H1 (cell line): Measurements from ENCODE around the gene CRTC1. TPM values are rescaled to one million over a fixed set of nuclear protein-coding genes. Genes with fewer than 3 reads are reported as not detected.
A peak's percentile ranks its signal among the peaks of the same experiment; 100 is the strongest.

Experiments used
- CTCF ChIA-PET: fragments of 300-600 bp; sonication (Branson Sonifier 250); formaldehyde crosslinking; loops from one replicate; lab custom pipeline; 2021; ENCODE audit not compliant: partially characterized antibody; lab: Charles Lee
- POLR2A ChIA-PET: fragments of 300-600 bp; sonication (Branson Sonifier 250); formaldehyde crosslinking; loops from one replicate; lab custom pipeline; 2021; ENCODE audit warnings: inconsistent platforms; ENCODE audit not compliant: partially characterized antibody; lab: Charles Lee
- DNase-seq, 2 experiments: peaks; one replicate each; pipeline versions ENCODE4 v3.0.0 to v3.0.0-alpha.2; 2010 to 2022; ENCODE audit warnings: low spot score in 2 of 2, low read depth in 1 of 2, mixed read lengths in 1 of 2
- FAIRE-seq: peaks from 2 replicates; lab custom pipeline; 2011; peaks lifted over from hg19 to GRCh38; lab: Jason Lieb, UNC
- H2AFZ ChIP-seq: 2 replicates; pipeline ENCODE4 v1.8.1; 2012; ENCODE audit warnings: low read length, inconsistent platforms
- H2AK5ac ChIP-seq: 2 replicates; pipeline ENCODE4 v1.6.1; 2013; ENCODE audit warnings: low read depth, low read length
- H2BK120ac ChIP-seq: replicated peaks from 2 replicates; pipeline ENCODE3; 2013; ENCODE audit warnings: low read depth, low read length, inconsistent platforms
- H2BK12ac ChIP-seq: 2 replicates; pipeline ENCODE4 v1.6.1; 2013; ENCODE audit warnings: low read depth, low read length
- H2BK15ac ChIP-seq: 2 replicates; pipeline ENCODE4 v1.6.1; 2013; ENCODE audit warnings: low read length
- H2BK20ac ChIP-seq: 2 replicates; pipeline ENCODE4 v1.6.1; 2013; ENCODE audit warnings: low read length
- H2BK5ac ChIP-seq: 2 replicates; pipeline ENCODE4 v1.6.1; 2013; ENCODE audit warnings: low read depth, low read length
- H3K14ac ChIP-seq: 2 replicates; pipeline ENCODE4 v1.6.1; 2013; ENCODE audit warnings: inconsistent platforms; ENCODE audit not compliant: insufficient read length
- H3K18ac ChIP-seq: 2 replicates; pipeline ENCODE4 v1.6.1; 2013; ENCODE audit warnings: low read length; ENCODE audit errors: extremely low read depth
- H3K23ac ChIP-seq: 2 replicates; pipeline ENCODE4 v1.6.1; 2013; ENCODE audit warnings: inconsistent platforms; ENCODE audit not compliant: insufficient read length
- H3K23me2 ChIP-seq: 2 replicates; pipeline ENCODE4 v1.6.1; 2013; ENCODE audit warnings: low read depth, low read length
- H3K27ac ChIP-seq: 2 replicates; pipeline ENCODE4 v1.6.1; 2011; ENCODE audit warnings: low read depth, low read length, inconsistent platforms
- H3K27me3 ChIP-seq, 4 experiments: replicated peaks in 1 of 4; 1 replicate in 1 of 4; 2 replicates in 3 of 4; pipeline versions ENCODE4 v1.6.1 to v1.8.1; 2011 to 2013; ENCODE audit warnings: low read length in 3 of 4, mild to moderate bottlenecking in 3 of 4, inconsistent platforms in 2 of 4, mixed read lengths in 2 of 4, moderate library complexity in 1 of 4; ENCODE audit not compliant: control insufficient read depth in 3 of 4, insufficient read depth in 3 of 4; ENCODE audit errors: extremely low read depth in 1 of 4
- H3K36me3 ChIP-seq, 4 experiments: 2 replicates each; pipeline versions ENCODE4 v1.6.1 to v1.8.1; 2011 to 2013; ENCODE audit warnings: mild to moderate bottlenecking in 4 of 4, low read length in 3 of 4, moderate library complexity in 2 of 4, control low read depth in 1 of 4, inconsistent platforms in 1 of 4; ENCODE audit not compliant: insufficient read depth in 4 of 4, control insufficient read depth in 2 of 4
- H3K4ac ChIP-seq: replicated peaks from 2 replicates; pipeline ENCODE3; 2013; ENCODE audit warnings: low read length, low read depth, mixed read lengths, inconsistent platforms; ENCODE audit not compliant: insufficient read length
- H3K4me1 ChIP-seq, 4 experiments: replicated peaks in 1 of 4; 1 replicate in 1 of 4; 2 replicates in 3 of 4; pipeline versions ENCODE4 v1.6.1 to v1.8.1; 2011 to 2013; ENCODE audit warnings: low read length in 3 of 4, inconsistent platforms in 2 of 4, mixed read lengths in 1 of 4; ENCODE audit not compliant: insufficient read depth in 4 of 4, control insufficient read depth in 3 of 4
- H3K4me2 ChIP-seq, 2 experiments: 2 replicates each; pipeline versions ENCODE4 v1.6.1 to v1.8.1; 2011 to 2013; ENCODE audit warnings: low read depth in 2 of 2, low read length in 2 of 2, control low read depth in 1 of 2, inconsistent platforms in 1 of 2, mild to moderate bottlenecking in 1 of 2; ENCODE audit not compliant: insufficient read depth in 1 of 2
- H3K4me3 ChIP-seq, 4 experiments: fragments of 200-600, 300-600 bp in 1 of 4; sonication (generic), shearing (Covaris generic), sonication (Bioruptor Twin) in 1 of 4; 2 replicates each; pipeline versions ENCODE4 v1.5.1 to v1.8.1; 2011 to 2016; ENCODE audit warnings: low read length in 4 of 4, low read depth in 3 of 4, control low read depth in 2 of 4, inconsistent platforms in 2 of 4, mild to moderate bottlenecking in 2 of 4, mixed read lengths in 1 of 4, moderate library complexity in 1 of 4; ENCODE audit not compliant: insufficient read depth in 2 of 4; ENCODE audit errors: extremely low read depth in 1 of 4
- H3K56ac ChIP-seq: replicated peaks from 2 replicates; pipeline ENCODE3; 2013; ENCODE audit warnings: low read depth, mild to moderate bottlenecking, mixed read lengths, low read length, inconsistent platforms; ENCODE audit not compliant: insufficient read length
- H3K79me1 ChIP-seq: 2 replicates; pipeline ENCODE4 v1.6.1; 2013; ENCODE audit warnings: low read depth, low read length, control low read depth
- H3K79me2 ChIP-seq, 2 experiments: 2 replicates each; pipeline versions ENCODE4 v1.6.1 to v1.8.1; 2012 to 2013; ENCODE audit warnings: low read length in 2 of 2, mild to moderate bottlenecking in 2 of 2, inconsistent platforms in 1 of 2; ENCODE audit not compliant: insufficient read depth in 2 of 2, control insufficient read depth in 1 of 2
- H3K9ac ChIP-seq, 4 experiments: replicated peaks in 1 of 4; 1 replicate in 1 of 4; 2 replicates in 3 of 4; pipeline versions ENCODE4 v1.6.1 to v1.8.1; 2011 to 2013; ENCODE audit warnings: low read depth in 3 of 4, low read length in 3 of 4, control low read depth in 2 of 4, mild to moderate bottlenecking in 2 of 4, moderate library complexity in 2 of 4, inconsistent platforms in 1 of 4; ENCODE audit errors: extremely low read depth in 1 of 4
- H3K9me3 ChIP-seq, 2 experiments: 2 replicates each; pipeline versions ENCODE4 v1.6.1 to v1.8.1; 2012 to 2013; ENCODE audit warnings: mild to moderate bottlenecking in 2 of 2, moderate library complexity in 2 of 2, control low read depth in 1 of 2, inconsistent platforms in 1 of 2, low read depth in 1 of 2, low read length in 1 of 2, mixed read lengths in 1 of 2; ENCODE audit not compliant: insufficient read depth in 2 of 2
- H4K20me1 ChIP-seq, 2 experiments: replicated peaks in 1 of 2; 2 replicates each; pipeline versions ENCODE3 to v1.8.1; 2011 to 2013; ENCODE audit warnings: inconsistent platforms in 2 of 2, low read length in 2 of 2, mild to moderate bottlenecking in 1 of 2; ENCODE audit not compliant: insufficient read depth in 2 of 2, control insufficient read depth in 1 of 2
- H4K5ac ChIP-seq: 2 replicates; pipeline ENCODE4 v1.6.1; 2013; ENCODE audit warnings: low read length, low read depth, mixed read lengths, inconsistent platforms; ENCODE audit not compliant: insufficient read length
- H4K8ac ChIP-seq: 2 replicates; pipeline ENCODE4 v1.8.0; 2013; ENCODE audit warnings: mild to moderate bottlenecking, moderate library complexity, low read length, inconsistent platforms; ENCODE audit not compliant: insufficient read depth; ENCODE audit errors: extremely low read depth
- H4K91ac ChIP-seq: replicated peaks from 2 replicates; pipeline ENCODE3; 2013; ENCODE audit warnings: low read length, mixed read lengths, inconsistent platforms; ENCODE audit not compliant: insufficient read length
- BRCA1 ChIP-seq: IDR thresholded peaks from 2 replicates; pipeline ENCODE4 v1.6.1; 2012; ENCODE audit warnings: low read depth, low read length, improper control_type of control experiment
- CEBPB ChIP-seq: IDR thresholded peaks from 2 replicates; pipeline ENCODE4 v1.6.1; 2012; ENCODE audit warnings: low read depth, low read length
- CHD1 ChIP-seq: IDR thresholded peaks from 2 replicates; pipeline ENCODE4 v1.6.1; 2012; ENCODE audit warnings: low read depth, low read length, improper control_type of control experiment
- CHD2 ChIP-seq: IDR thresholded peaks from 2 replicates; pipeline ENCODE4 v1.6.1; 2012; ENCODE audit warnings: low read length, improper control_type of control experiment
- HDAC2 ChIP-seq, 2 experiments: fragments of 300-600 bp in 1 of 2; sonication (generic) in 1 of 2; IDR thresholded peaks; 2 replicates each; pipeline ENCODE4 v1.6.1; 2011 to 2012; ENCODE audit warnings: low read depth in 2 of 2, low read length in 2 of 2, mild to moderate bottlenecking in 2 of 2, moderate library complexity in 2 of 2, borderline replicate concordance in 1 of 2, inconsistent platforms in 1 of 2
- HDAC6 ChIP-seq: IDR thresholded peaks from one replicate; pipeline ENCODE4 v1.7.1; 2012; ENCODE audit warnings: low read depth, mild to moderate bottlenecking, inconsistent platforms, low read length, moderate library complexity
- JUND ChIP-seq: IDR thresholded peaks from 2 replicates; pipeline ENCODE4 v1.6.1; 2011; ENCODE audit warnings: mild to moderate bottlenecking, improper control_type of control experiment, low read length
- POLR2AphosphoS5 ChIP-seq: IDR thresholded peaks from 2 replicates; pipeline ENCODE4 v1.6.1; 2011; ENCODE audit warnings: low read depth, low read length
- RFX5 ChIP-seq: IDR thresholded peaks from 2 replicates; pipeline ENCODE4 v1.6.1; 2011; ENCODE audit warnings: low read depth, low read length, improper control_type of control experiment, borderline replicate concordance
- SP1 ChIP-seq: IDR thresholded peaks from 2 replicates; pipeline ENCODE4 v1.6.1; 2011; ENCODE audit warnings: low read depth, low read length
- TBP ChIP-seq: IDR thresholded peaks from 2 replicates; pipeline ENCODE4 v1.6.1; 2011; ENCODE audit warnings: low read depth, low read length, improper control_type of control experiment
- TCF12 ChIP-seq: IDR thresholded peaks from 2 replicates; pipeline ENCODE4 v1.6.1; 2011; ENCODE audit warnings: low read depth, mild to moderate bottlenecking, low read length
- WGBS, 2 experiments: shearing (Covaris generic) in 1 of 2; methylation state at CpG; one replicate each; pipeline versions ENCODE4 v1.1.6 to v1.1.7; 2013 to 2015; ENCODE audit warnings: low lambda C conversion rate in 2 of 2, mixed read lengths in 2 of 2, inconsistent platforms in 1 of 2, low coverage in 1 of 2, missing lambda C conversion rate in 1 of 2; ENCODE audit not compliant: insufficient replicate concordance in 2 of 2, insufficient coverage in 1 of 2, insufficient read length in 1 of 2; ENCODE audit errors: extremely low coverage in 1 of 2, missing lambda C conversion rate in 1 of 2; 5-methylcytosine and 5-hydroxymethylcytosine counted together
- polyA plus RNA-seq, 7 experiments: library from polyadenylated mRNA; depleted of rRNA in 3 of 7; stranded (reverse) in 5 of 7; unstranded in 2 of 7; fragments of >200 nt in 5 of 7; fragments of 200-250 nt in 2 of 7; gene quantifications; 1 replicate in 5 of 7; 2 replicates in 1 of 7; 4 replicates in 1 of 7; pipeline versions ENCODE4 v1.2.1 to v1.2.3, GENCODE V29; 2011 to 2013; ENCODE audit warnings: missing spikeins in 2 of 7, mixed read lengths in 2 of 7
- total RNA-seq: library from RNA; stranded (reverse); fragmentation: NEBNext Ultra II Directional; extraction: Animal tissue kit (Norgen Biotek cat#: 25700); gene quantifications from 2 replicates; pipeline ENCODE4 v1.2.1, GENCODE V29; 2021
- TF ChIP-seq, protein P1 (sequence below): IDR thresholded peaks from 2 replicates; pipeline ENCODE4 v1.6.1; 2011; ENCODE audit warnings: low read length, improper control_type of control experiment

Gene CRTC1
- total and polyA plus RNA-seq, 2 of the 8 experiments (the other 6 are each of a cell fraction or from before 2014, with no cell fraction given), result 2.9 to 8.5 TPM

DNA sequence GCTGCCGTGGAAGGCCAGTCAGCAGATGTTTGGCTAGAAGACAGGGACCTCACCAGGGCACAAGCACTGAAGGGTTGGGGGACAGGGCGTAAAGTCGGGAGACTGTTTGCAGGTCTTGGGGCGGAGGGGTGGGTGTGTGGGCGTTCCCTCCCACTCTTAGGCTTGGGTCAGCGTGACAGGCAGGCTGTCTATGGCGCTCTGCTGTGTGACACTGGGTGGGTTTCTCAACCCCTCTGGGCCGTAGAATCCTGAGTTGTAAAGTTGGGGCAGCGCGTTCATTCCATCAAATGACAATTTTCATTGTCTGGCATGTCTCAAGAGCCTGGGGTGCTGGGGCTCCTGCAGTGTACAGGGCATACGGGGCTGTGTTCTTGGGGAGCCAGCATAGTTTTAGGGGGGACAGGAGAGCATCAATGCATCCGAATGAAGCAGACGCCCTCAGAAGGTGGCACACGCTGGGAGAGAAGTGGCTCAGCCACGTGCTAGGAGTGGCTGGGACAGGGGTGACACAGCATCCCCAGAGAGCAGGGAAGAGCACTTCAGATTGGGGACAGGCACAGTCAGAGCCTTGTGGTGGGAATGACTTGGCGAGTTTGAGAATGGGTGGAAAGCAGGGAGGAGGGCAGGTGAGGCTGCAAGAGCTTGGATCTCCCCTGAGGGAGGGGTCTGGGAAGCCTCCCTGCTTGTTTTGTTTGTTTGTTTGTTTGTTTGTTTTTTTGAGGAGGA lies 4.4 kb downstream of the CRTC1 start:
- Histone ChIP-seq H3K4me2 (no peak overlapping the region), H3K23ac (no peak overlapping the region), H3K9ac (no peak overlapping the region), H4K8ac (no peak overlapping the region), H2BK20ac (no peak overlapping the region), H3K18ac (no peak overlapping the region), H3K56ac (no peak overlapping the region), H2BK15ac (no peak overlapping the region), H3K79me1 (peaks cover 16% of the 10 kb centered on the region), H4K20me1 (peaks cover 2 to 13% of the 10 kb centered on the region in 2 experiments), H3K79me2 (peaks cover 3 to 39% of the 10 kb centered on the region in 2 experiments; a peak in 3 of 4 replicates), H2AFZ (no peak overlapping the region), H2BK120ac (no peak overlapping the region), H3K27me3 (no peaks in the 10 kb centered on the region), H3K4me3 (no peak overlapping the region), H3K9me3 (no peaks in the 10 kb centered on the region), H4K5ac (peak overlapping the region; percentile 15), H3K36me3 (no peaks in the 10 kb centered on the region), H3K4ac (no peak overlapping the region), H3K4me1 (peaks cover 0 to 6% (median 5%) of the 10 kb centered on the region in 4 experiments; a peak in 5 of 7 replicates), H3K27ac (no peak overlapping the region), H3K23me2 (peaks cover 7% of the 10 kb centered on the region; the same call in 1 of the 2 replicates), H2BK5ac (no peak overlapping the region; the same call in 1 of the 2 replicates), H2AK5ac (no peak overlapping the region), H4K91ac (no peak overlapping the region), H3K14ac (no peak overlapping the region), H2BK12ac (no peak overlapping the region)
- WGBS, 2 experiments, result 88% methylated on average over 15 of the region's 16 CpGs; no CpG with 5 or more reads in 1 of the 2 experiments
- POLR2A ChIA-PET, result interaction anchor here (0.7 to 0.8 kb wide), 2 partner anchors 57 to 75 kb away, joined by 3 read pairs; no protein-coding TSS in a partner anchor
- DNase-seq, result no peak
- no peak for FAIRE-seq
- CTCF ChIA-PET, result interaction anchor here (1.0 kb wide), 1 partner anchor 22 kb away, joined by 3 read pairs; no protein-coding TSS in a partner anchor
- TF ChIP-seq HDAC2 (IDR thresholded peaks at IDR 0.05; ENCODE audit: borderline replicate concordance in 1 of 2, low read depth in 2 of 2, low read length in 2 of 2) (no peak), HDAC6 (no peak), CHD2 (no peak), RFX5 (no peak), BRCA1 (no peak), POLR2AphosphoS5 (no peak), SP1 (no peak), TBP (no peak), TCF12 (no peak), CHD1 (no peak), CEBPB (no peak), JUND (no peak)
- TF ChIP-seq, protein P1, sequence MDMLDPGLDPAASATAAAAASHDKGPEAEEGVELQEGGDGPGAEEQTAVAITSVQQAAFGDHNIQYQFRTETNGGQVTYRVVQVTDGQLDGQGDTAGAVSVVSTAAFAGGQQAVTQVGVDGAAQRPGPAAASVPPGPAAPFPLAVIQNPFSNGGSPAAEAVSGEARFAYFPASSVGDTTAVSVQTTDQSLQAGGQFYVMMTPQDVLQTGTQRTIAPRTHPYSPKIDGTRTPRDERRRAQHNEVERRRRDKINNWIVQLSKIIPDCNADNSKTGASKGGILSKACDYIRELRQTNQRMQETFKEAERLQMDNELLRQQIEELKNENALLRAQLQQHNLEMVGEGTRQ, result no peak
